HG03135 (cell line): ENCODE results near the gene NDUFS2.

Source experiments
- ATAC-seq: cut with Tn5 transposase; IDR thresholded peaks from one replicate; pipeline ENCODE4 v1.9.1; 2021; ENCODE audit warnings: mild to moderate bottlenecking, moderate library complexity; ENCODE audit not compliant: unreplicated experiment

Gene NDUFS2

DNA sequence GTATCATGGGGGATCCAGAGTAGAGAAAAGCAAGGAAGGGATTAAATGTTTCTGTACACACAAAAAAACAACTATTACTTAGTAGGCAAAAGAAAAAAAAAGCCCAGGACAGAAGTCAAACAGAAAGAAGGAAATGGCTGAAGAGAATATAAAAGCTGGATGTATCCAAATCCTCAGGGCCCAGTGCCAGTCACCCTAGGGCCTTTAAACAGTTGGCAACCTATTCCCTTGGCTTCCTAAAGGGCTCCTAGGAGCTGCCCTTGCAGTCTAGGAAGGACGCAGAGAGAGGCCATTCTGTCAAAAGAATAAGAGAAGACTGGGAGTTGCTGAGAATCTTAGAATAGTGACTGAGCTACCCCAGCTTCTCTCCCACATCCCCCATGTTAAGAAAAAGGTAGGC is 29.8 kb upstream of the NDUFS2 start:
- no peak for ATAC-seq

DNA sequence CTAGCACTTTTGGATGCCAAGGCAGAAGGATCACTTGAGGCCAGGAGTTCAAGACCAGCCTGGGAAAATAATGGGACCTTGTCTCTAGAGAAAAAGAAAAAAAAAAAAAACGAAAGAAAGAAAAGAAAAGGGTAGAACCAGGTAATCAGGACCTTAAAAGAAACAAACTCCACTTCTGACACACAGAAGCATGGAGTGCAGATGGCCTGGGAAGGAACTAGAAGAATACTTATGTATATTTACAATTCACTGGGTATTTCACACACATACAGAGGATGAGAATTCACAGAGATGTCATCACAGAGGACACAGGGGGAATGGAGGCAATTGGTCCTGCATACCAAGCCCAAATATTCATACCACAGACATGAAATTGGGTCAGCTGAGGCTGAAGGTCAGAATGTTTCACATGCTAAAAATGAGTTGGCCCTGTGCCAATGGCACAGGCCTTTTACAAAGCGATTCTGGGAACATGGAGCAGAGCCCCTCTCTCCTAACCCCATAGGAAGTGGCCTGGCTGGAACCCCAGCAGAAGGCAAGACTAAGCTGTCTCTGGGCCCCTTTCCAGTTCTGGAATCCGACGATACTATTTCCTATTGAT is 29.3 kb upstream of the NDUFS2 start:
- ATAC-seq = no peak

DNA sequence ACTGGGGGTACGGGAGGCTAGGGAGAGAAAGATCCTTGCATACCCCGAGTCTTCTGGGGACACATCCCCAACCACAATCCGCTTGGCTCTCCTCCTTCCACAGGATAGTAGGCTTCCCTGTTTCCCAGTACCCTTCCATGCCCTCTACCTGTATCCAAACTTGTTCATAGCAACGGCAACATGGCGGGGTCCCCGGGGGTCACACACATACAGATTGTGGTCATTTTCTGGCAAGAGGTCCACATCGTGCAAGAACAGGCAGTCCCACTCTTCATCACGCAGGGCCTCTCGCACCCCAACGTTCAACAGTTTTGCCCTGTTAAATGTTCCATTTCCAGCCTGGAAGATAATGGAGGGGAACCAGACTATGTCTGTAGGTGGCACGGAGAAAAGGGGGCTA is 28.5 kb upstream of the NDUFS2 start:
- ATAC-seq = no peak

DNA sequence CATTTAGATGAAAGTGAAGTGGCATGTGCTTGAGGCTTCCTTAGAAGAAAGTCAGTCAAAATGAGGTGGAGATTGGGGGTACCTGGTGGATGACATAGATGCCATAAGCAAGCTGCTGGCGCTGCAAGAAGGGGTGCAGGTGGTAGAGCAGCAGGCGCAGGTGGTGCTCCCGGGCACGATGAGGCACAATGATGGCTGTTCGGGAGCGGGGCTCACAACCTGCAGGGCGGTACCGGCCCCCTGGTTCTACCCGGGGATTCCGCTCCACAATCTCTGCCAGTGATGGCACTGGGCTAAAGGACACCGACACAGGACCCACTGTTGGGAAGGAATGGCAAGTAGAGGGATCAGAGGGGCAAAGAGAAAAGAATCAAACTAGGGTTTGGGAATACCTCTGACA is 27.3 kb upstream of the NDUFS2 start:
- no peak for ATAC-seq

DNA sequence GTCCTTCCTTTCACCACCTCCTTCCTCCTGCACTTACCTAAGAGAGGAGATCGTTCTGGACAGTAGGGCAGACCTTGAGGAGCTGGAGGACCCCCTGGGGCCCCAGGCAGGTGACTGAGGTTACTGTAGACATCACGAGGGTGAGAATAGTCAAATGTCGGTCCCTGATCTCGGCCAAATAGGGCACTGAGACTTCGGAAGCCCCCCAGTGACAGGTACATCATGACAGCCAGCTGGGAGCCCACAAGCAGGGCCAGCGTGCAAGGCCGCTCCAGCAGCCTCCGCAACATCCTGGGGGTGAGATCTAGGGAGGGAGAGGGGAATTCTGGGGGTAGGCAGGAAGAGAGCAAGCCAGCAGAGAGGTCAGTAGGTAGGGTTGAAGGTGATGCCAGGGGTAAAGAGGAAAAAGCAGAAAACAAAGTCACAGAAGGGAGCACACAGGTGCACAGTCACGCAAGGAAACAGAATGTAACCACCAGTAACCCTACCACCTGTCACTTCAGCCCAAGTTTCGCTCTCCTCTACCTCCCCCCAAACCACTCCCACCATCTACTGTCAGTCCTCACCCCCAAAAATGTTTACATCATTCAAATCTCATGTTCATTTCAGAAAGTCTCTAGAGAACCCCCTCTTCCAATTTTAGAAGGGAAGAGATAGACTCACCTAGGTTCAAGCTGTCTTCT is 26.3 kb upstream of the NDUFS2 start:
- no peak for ATAC-seq

DNA sequence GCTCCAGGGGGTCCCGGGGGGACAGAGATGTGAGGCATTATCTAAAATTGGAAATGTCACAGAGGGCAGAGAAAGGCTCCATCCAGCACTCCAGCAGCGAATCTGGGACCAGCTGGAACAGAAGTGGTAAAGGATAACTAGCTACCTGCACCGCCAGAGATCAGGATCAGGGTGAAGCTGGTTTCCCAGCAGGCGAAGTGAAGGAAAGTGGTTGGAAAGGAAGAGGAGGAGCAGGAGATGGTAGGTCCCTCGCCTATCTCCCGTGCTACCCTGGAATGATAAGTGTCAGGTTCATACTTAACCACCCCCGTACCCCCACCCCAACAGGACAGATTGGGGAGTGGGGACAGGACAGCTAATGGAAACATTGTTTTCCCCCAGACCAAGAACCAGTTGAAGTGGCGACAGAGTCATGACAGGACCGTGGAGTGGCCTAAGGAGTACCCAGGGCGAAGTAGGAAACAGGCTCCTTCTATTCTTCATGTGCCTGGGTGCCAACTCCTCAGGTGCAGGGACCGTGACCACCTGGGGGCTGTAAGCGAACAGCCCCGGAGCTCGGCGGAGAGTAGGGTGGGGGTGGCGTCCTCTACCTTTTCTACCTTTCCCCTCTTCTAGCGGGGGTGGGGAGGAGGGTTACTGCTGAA is 25.6 kb upstream of the NDUFS2 start:
- no peak for ATAC-seq

DNA sequence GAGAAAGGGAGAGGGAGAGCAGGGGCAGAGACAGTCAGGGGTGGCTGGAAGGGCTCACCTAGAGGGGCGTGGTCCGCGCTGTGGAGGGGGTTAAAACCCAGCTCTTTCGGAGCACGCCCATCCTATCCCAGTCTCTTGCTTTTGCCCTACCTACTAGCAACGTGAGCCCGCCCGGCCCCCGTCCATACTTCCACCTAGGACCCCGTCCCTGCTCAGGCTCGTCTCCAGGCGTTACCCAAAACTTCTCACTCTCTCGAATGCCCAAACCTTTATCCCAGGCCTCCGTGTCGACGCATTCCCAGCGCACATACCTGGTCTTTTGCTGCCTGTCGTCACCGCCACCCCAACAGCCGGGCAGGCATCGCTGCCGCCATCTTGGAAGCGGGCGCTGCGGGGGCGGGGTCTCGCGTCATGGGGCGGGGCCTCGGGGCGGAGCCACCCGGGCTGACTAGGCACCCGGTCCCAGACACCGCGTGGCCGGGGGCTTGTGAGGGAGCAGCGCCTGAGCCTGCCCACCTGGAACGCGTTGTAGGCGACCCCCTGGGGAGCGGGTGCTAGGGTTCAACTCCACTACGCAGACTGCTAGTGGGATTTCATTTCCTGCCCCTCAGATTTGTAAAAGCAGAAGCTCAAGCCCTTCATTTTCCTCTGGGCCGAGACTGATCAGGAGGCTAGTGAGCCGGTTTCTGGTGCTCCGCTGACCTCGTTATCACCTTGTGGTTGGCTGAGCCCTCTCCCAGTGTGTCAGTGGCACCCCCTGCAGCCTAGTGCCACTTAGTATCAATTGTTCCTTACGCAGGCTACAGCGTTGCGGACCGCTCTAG is 24.8 kb upstream of the NDUFS2 start, which contains the start of gene B4GALT3:
Gene B4GALT3, minus strand, starts transcription at position 396 of the 824 bp plus-strand sequence. CDS start 1,447 bp downstream, outside the sequence.
- peak; percentile 76 for ATAC-seq

DNA sequence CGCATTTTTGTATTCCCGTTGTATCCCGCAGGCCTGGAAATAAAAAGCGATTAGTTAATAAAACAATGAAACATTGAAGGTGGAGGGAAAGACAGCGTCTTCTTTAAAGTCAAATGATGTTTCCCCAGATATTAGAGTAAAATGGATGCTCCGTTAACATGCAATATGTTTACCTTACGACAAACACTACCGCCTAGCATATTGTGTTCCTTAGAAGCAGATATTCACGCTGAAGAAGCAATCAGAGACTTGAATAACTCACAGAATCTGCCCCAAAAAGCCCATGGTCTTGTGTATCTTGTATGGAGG is 24.3 kb upstream of the NDUFS2 start:
- ATAC-seq = no peak

DNA sequence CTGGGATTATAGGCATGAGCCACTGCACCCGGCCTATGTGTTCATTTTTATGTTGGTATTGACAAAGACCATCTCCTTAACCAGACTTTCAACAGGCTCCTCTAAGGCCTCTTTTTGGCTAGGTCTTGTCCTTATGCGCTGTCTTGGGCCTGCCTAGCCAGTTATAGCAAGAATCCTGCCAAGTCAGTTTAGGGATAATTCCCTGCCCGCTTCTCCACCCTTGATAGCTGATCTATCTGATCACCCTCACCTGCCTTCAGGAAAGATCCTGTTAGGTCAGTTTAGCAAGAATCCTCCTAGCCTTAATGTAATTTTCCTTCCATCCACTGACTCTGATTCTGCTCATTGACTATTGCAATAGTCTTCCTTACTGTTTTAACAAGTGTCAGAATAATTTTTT is 22.5 kb upstream of the NDUFS2 start:
- no peak for ATAC-seq

DNA sequence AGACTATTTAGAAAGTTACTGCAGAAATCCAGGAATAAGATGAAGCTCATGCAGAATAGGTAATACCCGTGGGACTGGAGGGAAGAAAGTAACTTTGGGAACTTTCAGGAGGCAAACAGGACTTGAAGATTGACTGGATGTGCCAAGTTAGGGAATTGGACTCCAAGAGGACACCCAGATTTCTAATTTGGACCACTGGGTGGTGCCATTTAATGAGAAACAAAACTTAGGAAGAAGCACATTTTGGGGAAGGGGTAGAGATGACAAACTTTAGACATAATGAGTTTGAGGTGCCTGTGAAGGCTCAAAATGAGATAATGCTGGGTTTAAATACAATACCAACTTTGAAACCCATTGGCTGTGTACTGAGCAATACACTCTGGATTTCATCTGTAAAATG is 21.5 kb upstream of the NDUFS2 start:
- no peak for ATAC-seq

DNA sequence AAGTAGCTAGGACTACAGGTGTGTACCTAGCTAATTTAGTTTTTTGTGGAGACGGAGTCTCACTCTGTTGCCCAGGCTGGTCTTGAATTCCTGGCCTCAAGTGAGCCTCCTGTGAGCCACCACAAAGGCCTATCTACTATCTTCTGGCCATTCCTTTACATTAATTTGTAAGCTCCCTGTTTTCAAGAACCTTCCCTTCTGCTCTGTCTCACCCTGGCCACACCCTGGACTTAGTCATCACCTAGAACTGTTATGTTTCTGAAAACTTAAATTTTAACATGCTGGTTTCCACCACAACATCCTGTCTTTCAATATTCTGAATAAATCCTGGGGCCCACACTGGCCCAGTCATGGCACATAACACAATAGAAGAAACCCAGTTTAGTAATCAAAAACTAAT is 20.0 kb upstream of the NDUFS2 start:
- peak; percentile 45 for ATAC-seq

DNA sequence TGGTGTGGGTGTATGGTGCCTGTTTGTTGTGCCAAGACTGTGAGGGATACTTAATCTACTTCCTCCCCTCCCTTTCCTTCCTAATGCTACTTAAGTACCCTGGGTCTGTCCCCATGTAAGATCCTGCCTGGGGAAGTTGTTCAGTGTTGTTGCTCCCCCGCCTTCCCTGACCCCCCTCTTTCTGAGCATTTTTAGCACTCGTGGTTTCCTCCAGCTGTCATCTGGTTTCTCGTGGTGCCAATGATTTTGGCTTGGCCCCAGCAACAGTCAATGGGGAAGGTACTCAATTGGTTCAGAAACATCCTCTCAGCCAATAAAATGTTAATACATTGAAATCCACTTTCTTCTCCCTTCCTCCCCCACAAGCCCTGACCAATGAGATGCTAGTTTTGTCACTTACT is 16.9 kb upstream of the NDUFS2 start:
- ATAC-seq = peak; percentile 55

DNA sequence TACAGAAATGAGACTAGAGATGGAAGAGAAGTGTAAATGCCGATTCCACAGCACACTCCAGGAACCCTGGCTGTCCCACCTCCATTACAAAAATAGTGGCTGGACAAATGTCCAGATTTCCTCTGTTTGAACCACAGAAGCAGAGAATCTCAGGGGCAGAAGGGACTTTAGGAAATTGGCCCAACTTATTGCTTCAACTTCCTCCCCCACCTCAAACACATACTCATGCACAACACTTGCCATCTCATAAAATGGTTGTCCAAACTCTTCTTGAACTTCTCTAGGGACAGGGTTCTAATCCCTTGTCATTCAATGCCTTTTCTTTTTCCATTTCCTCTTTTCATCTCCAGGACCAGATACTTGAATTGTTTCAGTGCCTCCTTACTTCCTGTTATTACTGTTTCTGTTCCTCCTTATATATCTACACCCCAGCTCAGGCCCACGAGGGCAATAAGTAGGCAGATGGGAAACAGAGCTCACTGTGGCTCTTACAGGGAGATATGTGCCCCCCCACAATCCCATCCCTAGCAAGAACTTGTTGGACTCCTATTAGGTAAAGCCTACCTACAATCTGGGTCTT is 16.3 kb upstream of the NDUFS2 start:
- peak; percentile 21 for ATAC-seq

DNA sequence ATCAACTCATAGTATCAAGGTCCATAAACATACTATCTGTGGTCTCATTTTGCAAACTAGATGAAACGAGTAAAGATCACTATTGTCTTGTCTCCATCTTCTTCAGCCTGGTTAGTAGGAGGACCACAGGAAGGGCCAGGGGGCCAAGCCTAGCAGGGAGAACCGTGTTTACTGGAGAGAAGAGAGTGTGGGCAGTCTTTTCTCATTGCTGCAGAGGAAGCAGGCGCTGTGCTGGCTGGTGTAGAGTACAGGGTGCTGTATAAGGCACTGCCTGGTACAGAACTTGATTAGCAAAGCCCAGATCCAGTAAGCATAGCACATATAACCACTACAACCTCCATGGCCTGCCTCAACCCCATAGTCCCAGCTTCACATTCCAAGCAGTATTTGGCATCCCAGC is 14.9 kb upstream of the NDUFS2 start:
- ATAC-seq = no peak

DNA sequence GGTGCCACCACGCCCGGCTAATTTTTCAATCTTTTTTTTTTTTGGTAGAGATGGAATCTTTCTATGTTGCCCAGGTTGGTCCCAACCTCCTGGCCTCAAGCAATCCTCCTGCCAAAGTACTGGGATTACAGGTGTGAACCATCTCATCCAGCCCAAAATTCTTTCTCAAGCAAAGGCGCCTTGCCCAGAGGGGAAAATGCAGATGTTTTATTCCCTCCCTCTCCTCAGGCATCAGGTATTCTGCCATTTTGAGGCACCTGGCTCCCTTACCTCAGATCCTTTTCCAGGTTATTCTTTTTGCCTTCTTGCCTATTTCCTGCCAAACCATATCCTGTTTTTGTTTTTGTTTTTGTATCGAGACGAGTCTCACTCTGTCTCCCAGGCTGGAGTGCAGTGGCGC is 13.8 kb upstream of the NDUFS2 start:
- no peak for ATAC-seq

DNA sequence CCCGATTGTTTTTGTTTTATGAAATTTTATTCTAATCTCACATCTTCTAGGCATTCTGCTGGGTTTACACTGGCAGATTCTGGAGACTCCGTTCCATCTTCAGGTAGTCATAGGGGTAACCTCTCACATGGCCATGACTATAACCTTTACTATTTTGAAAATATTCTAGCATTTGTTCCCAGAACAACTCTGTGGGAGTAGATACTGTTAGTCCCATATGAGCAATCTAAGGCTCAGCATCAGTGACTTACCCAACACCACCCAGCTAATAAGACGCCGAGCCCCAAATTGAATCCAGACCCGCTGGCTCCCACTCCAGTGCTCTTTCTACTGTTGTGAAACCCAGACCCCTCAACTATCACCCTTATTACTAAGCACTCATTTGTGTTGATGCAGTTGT is 13.1 kb upstream of the NDUFS2 start:
- ATAC-seq = no peak

DNA sequence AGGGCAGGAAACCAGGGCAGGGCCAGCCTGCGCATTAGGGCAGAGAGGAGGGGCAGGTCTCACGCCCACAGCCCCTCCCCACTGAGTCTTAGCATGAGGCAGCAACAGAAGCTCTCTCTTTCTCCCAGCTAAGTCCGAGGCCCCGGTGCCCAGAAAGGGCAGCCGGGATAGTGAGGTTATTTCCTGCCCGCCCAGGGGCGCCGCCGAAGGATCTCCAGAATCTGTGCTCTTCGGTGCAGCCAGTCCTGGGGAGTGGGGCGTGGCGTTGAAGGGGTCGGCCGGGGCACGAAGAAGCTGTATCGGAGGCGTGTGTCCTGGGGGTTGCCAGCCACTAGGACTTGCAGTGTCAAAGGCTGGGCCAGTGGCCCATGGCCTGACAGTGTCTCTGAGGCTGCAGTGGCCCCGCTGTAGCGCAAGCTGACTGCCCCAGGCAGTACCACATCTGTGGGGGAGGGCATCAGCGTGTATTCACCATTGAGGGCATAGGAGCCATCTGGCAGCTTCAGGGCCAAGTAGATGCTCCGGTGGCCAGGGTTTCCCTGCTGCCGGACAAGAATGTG is 11.1 kb upstream of the NDUFS2 start:
- ATAC-seq = no peak

DNA sequence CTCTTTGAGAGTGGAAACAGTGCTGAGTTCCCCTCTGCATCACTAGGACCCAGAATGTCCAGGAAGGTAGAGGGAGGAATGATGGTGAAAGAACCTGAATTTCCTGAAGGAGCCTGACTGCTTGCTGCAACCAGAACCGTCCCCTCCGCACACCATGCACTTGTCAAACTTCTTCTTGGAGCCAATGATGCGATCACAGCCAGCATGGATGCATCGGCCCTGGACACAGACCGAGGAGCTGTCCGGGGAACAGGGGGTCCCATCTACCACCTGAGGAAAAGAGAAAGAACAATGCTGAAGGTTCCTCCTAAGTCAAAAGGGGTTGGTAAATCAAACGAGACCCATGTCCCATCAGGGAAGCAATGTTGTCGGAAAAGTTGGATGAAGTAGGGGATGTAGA is 10.2 kb upstream of the NDUFS2 start:
- ATAC-seq = no peak

DNA sequence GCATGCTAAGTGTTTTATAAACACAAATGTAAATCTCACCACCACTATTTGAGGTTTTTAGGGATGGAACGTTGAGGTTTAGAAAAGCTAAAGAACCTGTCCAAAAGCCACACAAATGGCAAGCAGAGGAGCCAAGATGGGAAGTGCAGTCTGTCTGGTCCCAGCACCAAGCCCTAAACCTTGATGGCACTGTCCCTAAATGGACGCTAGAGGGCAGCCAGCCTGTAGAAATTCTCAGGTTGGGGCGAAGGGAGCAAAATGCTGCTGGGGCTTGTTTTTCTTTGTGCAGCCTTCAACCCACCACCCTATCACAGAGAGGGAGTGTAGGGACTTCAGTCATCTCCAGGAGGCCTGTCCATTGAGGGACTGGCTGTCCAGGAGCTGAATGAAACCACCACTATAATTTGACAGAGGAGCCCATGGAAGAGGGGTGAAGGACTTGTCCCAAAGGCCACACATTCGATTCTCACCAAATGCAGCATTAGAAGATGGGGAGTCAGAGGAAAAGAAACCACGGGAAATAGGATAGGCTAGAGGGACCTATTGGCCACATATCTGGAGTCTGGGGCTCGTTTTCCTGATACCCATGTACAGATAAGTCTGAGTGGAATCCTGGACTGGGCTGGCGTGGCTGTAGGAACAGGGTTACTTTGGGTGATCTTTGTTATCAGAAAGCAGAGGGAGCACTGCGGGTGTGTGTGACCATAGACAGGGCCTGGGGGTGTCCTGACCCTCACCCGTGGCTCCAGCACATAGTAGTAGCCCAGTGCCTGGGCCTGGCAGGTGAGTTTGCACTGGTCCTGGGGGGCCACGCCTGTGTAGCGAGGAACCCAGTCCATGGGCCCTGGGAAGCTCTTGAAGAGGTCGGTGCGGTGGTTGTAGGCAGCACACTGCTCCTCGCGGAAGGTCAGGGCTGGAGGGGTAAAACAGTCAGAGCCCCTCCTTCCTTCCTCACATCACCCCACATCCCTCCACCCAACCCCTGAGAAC is 9.4 kb upstream of the NDUFS2 start:
- ATAC-seq = no peak
